WI38 (cell line): Measurements from ENCODE around the gene DSCAML1.
"Not testable (repeated sequence)": the region's sequence is repeated elsewhere in the genome, so short reads cannot be mapped to it uniquely, and the experiment has no call there.

Experiments
- H3K4me3 ChIP-seq: 2 replicates; pipeline ENCODE4 v1.5.1; 2011; ENCODE audit warnings: low read depth, mild to moderate bottlenecking, control low read depth, low read length
- TF ChIP-seq, protein P1 (sequence below): IDR thresholded peaks from 2 replicates; pipeline ENCODE4 v1.5.1; 2012; ENCODE audit warnings: low read depth, mild to moderate bottlenecking, control low read depth, low read length

The DSCAML1 gene

GRCh38 chr11:117770061-117770460, 27.0 kb downstream of the DSCAML1 start:
- H3K4me3 ChIP-seq, result no peak overlapping the region
- TF ChIP-seq, protein P1, sequence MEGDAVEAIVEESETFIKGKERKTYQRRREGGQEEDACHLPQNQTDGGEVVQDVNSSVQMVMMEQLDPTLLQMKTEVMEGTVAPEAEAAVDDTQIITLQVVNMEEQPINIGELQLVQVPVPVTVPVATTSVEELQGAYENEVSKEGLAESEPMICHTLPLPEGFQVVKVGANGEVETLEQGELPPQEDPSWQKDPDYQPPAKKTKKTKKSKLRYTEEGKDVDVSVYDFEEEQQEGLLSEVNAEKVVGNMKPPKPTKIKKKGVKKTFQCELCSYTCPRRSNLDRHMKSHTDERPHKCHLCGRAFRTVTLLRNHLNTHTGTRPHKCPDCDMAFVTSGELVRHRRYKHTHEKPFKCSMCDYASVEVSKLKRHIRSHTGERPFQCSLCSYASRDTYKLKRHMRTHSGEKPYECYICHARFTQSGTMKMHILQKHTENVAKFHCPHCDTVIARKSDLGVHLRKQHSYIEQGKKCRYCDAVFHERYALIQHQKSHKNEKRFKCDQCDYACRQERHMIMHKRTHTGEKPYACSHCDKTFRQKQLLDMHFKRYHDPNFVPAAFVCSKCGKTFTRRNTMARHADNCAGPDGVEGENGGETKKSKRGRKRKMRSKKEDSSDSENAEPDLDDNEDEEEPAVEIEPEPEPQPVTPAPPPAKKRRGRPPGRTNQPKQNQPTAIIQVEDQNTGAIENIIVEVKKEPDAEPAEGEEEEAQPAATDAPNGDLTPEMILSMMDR, result no peak

GRCh38 chr11:117769533-117769932, 27.5 kb downstream of the DSCAML1 start:
- TF ChIP-seq, protein P1, result no peak
- H3K4me3 ChIP-seq, result no peak overlapping the region

GRCh38 chr11:117768506-117768905, 28.5 kb downstream of the DSCAML1 start:
- TF ChIP-seq, protein P1, result no peak
- H3K4me3 ChIP-seq, result no peak overlapping the region

DNA sequence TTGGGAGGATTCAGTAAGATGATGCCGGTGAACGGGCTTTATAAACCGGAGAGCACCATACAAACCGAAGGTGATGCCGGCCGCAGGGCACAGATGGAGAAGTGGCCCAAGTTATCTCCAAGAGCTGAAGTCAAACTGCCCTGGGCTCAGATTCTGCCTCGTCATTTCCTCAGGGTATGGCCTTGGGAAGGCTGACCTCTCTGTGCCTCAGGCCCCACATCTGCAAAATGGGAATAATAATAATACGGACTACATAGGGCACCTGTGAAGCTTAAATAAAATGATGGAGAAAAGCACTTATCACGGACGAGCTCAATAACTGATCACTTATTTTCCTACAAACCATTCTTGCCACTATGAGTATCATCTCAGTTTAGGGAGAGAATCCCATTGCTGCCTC, 29.9 kb downstream of the DSCAML1 start:
- no peak overlapping the region for H3K4me3 ChIP-seq
- TF ChIP-seq, protein P1, result no peak

DNA sequence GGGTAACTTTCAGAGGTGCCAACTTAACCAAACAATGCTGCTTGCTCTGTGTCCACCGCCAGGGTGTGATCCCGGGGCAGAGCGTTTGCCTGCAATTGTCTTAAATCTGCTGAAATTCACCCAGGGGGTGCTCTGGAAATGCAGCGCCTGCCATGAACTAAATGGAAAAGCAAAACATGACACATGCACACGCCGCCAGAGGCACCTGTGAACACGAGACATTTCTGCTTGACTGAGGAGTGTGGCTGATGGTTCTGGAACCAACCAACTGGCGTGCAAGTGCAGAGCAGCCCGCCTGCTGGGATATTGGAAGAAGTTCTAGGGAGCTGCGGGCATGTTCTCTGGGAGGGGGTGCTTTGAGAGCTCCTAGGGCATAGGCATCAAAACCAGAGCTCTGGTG, 30.4 kb downstream of the DSCAML1 start:
- TF ChIP-seq, protein P1, result no peak
- no peak overlapping the region for H3K4me3 ChIP-seq

DNA sequence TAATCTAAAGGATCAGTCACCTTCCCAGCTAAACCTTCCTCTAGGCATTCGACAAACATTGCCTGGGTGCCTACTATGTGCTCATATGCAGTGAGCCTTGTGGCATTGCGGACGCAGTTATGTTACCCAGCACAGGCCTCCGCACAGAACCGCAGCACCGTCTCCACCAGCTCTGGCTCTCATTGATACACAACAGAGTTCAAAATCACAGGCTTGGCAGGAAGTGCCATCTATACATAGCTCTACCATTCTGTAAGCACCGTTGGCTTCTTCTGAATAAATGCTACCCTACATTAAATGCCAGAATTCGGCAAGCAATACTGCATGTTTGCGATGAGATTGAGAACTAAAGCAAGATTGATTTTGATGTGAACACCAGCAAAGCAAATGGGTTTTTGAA, 31.0 kb downstream of the DSCAML1 start:
- no peak overlapping the region for H3K4me3 ChIP-seq
- TF ChIP-seq, protein P1, result no peak

DNA sequence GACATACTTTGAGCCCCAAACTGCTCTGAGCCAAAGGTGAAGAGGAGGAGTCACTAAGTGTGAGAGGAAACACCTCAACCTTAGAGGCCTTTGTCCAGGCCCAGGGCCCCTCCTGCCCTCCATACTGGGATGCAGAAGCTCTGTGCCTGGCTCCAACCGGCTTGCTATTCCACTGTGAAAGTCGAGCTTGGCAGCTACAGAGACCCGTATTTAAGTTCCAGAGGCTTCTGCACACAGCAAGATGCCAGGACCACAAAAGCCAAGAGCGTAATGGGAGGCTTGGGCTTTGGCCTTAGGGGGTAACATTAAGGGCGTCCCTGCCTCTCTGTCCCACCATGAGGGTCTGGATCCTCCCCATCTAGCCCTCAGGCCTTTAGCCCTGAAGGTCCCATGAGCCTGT, 31.9 kb downstream of the DSCAML1 start:
- no peak overlapping the region for H3K4me3 ChIP-seq
- TF ChIP-seq, protein P1, result no peak

GRCh38 chr11:117763465-117763864, 33.6 kb downstream of the DSCAML1 start:
- not testable (repeated sequence) for H3K4me3 ChIP-seq
